H9 (cell line): Measurements from ENCODE around the gene FLVCR1. TPM values are rescaled to one million over a fixed set of nuclear protein-coding genes. Genes with fewer than 3 reads are reported as not detected.

ENCODE experiments used
- DNase-seq: peaks from one replicate; pipeline ENCODE4 v3.0.0-alpha.2; 2017
- H2AFZ ChIP-seq: one replicate; pipeline ENCODE4 v1.6.1; 2013; ENCODE audit warnings: mild to moderate bottlenecking, low read length, control low read depth, moderate library complexity
- H2AK5ac ChIP-seq: 2 replicates; pipeline ENCODE4 v1.6.1; 2013; ENCODE audit warnings: low read length, control low read depth, mixed read lengths; ENCODE audit not compliant: insufficient read length
- H2BK120ac ChIP-seq: one replicate; pipeline ENCODE4 v1.6.1; 2013; ENCODE audit warnings: low read depth, mild to moderate bottlenecking, low read length, control low read depth, inconsistent platforms; ENCODE audit not compliant: poor library complexity, severe bottlenecking
- H2BK12ac ChIP-seq: 2 replicates; pipeline ENCODE4 v1.6.1; 2013; ENCODE audit warnings: low read length, control low read depth, mixed read lengths, low read depth; ENCODE audit not compliant: insufficient read length
- H2BK15ac ChIP-seq: 2 replicates; pipeline ENCODE4 v1.6.1; 2013; ENCODE audit warnings: low read depth, low read length, control low read depth
- H2BK20ac ChIP-seq: one replicate; pipeline ENCODE4 v1.6.1; 2013; ENCODE audit warnings: low read depth, mild to moderate bottlenecking, low read length, control low read depth, inconsistent platforms; ENCODE audit not compliant: poor library complexity, severe bottlenecking
- H2BK5ac ChIP-seq: 2 replicates; pipeline ENCODE4 v1.6.1; 2013; ENCODE audit warnings: low read length, control low read depth, mixed read lengths; ENCODE audit not compliant: insufficient read length
- H3K14ac ChIP-seq: 2 replicates; pipeline ENCODE4 v1.6.1; 2013; ENCODE audit warnings: low read length, control low read depth; ENCODE audit not compliant: insufficient read depth
- H3K18ac ChIP-seq: 2 replicates; pipeline ENCODE4 v1.6.1; 2013; ENCODE audit warnings: low read depth, mild to moderate bottlenecking, mixed read lengths, low read length, control low read depth; ENCODE audit not compliant: insufficient read length
- H3K23ac ChIP-seq: 2 replicates; pipeline ENCODE4 v1.6.1; 2013; ENCODE audit warnings: low read length, control low read depth, mixed read lengths, low read depth; ENCODE audit not compliant: insufficient read length
- H3K23me2 ChIP-seq: 2 replicates; pipeline ENCODE4 v1.6.1; 2013; ENCODE audit warnings: low read depth, mild to moderate bottlenecking, mixed read lengths, low read length, control low read depth; ENCODE audit not compliant: insufficient read length, poor library complexity, severe bottlenecking
- H3K27ac ChIP-seq: 2 replicates; pipeline ENCODE4 v1.5.1; 2013; ENCODE audit warnings: low read length, control low read depth, mixed read lengths, low read depth; ENCODE audit not compliant: insufficient read length
- H3K27me3 ChIP-seq: 2 replicates; pipeline ENCODE4 v1.6.1; 2013; ENCODE audit warnings: low read length, control low read depth, inconsistent platforms; ENCODE audit not compliant: insufficient read depth
- H3K4ac ChIP-seq: 2 replicates; pipeline ENCODE4 v1.6.1; 2013; ENCODE audit warnings: low read depth, mild to moderate bottlenecking, control low read depth, inconsistent platforms, low read length, moderate library complexity
- H3K4me1 ChIP-seq: 2 replicates; pipeline ENCODE4 v1.6.1; 2013; ENCODE audit warnings: low read length, control low read depth, inconsistent platforms; ENCODE audit not compliant: insufficient read depth
- H3K4me2 ChIP-seq: 2 replicates; pipeline ENCODE4 v1.6.1; 2013; ENCODE audit warnings: low read length, control low read depth, mixed read lengths; ENCODE audit not compliant: insufficient read length, insufficient read depth
- H3K56ac ChIP-seq: 2 replicates; pipeline ENCODE4 v1.6.1; 2013; ENCODE audit warnings: low read depth, mild to moderate bottlenecking, mixed read lengths, low read length, control low read depth; ENCODE audit not compliant: insufficient read length
- H3K79me1 ChIP-seq: 2 replicates; pipeline ENCODE4 v1.6.1; 2013; ENCODE audit warnings: low read depth, mild to moderate bottlenecking, moderate library complexity, low read length, control low read depth, inconsistent platforms; ENCODE audit not compliant: insufficient read depth, poor library complexity, severe bottlenecking
- H3K79me2 ChIP-seq: 2 replicates; pipeline ENCODE4 v1.6.1; 2013; ENCODE audit warnings: low read length, control low read depth, inconsistent platforms; ENCODE audit not compliant: insufficient read depth
- H3K9ac ChIP-seq: 2 replicates; pipeline ENCODE4 v1.6.1; 2013; ENCODE audit warnings: low read length, control low read depth, mixed read lengths; ENCODE audit not compliant: insufficient read length; ENCODE audit errors: extremely low read depth
- H3K9me3 ChIP-seq: one replicate; pipeline ENCODE4 v1.6.1; 2013; ENCODE audit warnings: low read depth, low read length, inconsistent platforms; ENCODE audit not compliant: control insufficient read depth
- H3T11ph ChIP-seq: one replicate; pipeline ENCODE4 v1.6.1; 2013; ENCODE audit warnings: mild to moderate bottlenecking, low read length, control low read depth, inconsistent platforms
- H4K20me1 ChIP-seq: one replicate; pipeline ENCODE4 v1.6.1; 2013; ENCODE audit not compliant: control insufficient read depth, insufficient read length, insufficient read depth
- H4K5ac ChIP-seq: 2 replicates; pipeline ENCODE4 v1.6.1; 2013; ENCODE audit warnings: low read depth, mild to moderate bottlenecking, mixed read lengths, low read length, control low read depth; ENCODE audit not compliant: insufficient read length
- H4K8ac ChIP-seq: replicated peaks from 2 replicates; pipeline ENCODE4 v1.6.1; 2013; ENCODE audit warnings: low read length, control low read depth, mixed read lengths, low read depth; ENCODE audit not compliant: insufficient read length
- H4K91ac ChIP-seq: 2 replicates; pipeline ENCODE4 v1.6.1; 2013; ENCODE audit warnings: low read depth, mild to moderate bottlenecking, moderate library complexity, mixed read lengths, low read length, control low read depth; ENCODE audit not compliant: insufficient read length
- H3K27ac Mint-ChIP-seq, 3 experiments: 2 replicates in 2 of 3; 3 replicates in 1 of 3; pipeline ENCODE4 v1.8.0; 2020 to 2021; ENCODE audit warnings: mixed read lengths in 3 of 3, mild to moderate bottlenecking in 1 of 3, moderate library complexity in 1 of 3
- H3K27me3 Mint-ChIP-seq: 2 replicates; pipeline ENCODE4 v1.8.0; 2021; ENCODE audit warnings: low read depth, mild to moderate bottlenecking, moderate library complexity, mixed read lengths
- H3K36me3 Mint-ChIP-seq, 3 experiments: 2 replicates in 2 of 3; 3 replicates in 1 of 3; pipeline ENCODE4 v1.8.0; 2020 to 2021; ENCODE audit warnings: low read depth in 3 of 3, mixed read lengths in 3 of 3; ENCODE audit not compliant: insufficient read depth in 1 of 3
- H3K4me1 Mint-ChIP-seq, 2 experiments: 2 replicates each; pipeline ENCODE4 v1.8.0; 2020; ENCODE audit warnings: mixed read lengths in 2 of 2
- H3K4me3 Mint-ChIP-seq, 2 experiments: 2 replicates in 1 of 2; 3 replicates in 1 of 2; pipeline ENCODE4 v1.8.0; 2020 to 2021; ENCODE audit warnings: mild to moderate bottlenecking in 2 of 2, mixed read lengths in 2 of 2, moderate library complexity in 1 of 2
- H3K9me3 Mint-ChIP-seq, 2 experiments: 2 replicates in 1 of 2; 3 replicates in 1 of 2; pipeline ENCODE4 v1.8.0; 2020; ENCODE audit warnings: mild to moderate bottlenecking in 2 of 2, mixed read lengths in 2 of 2, moderate library complexity in 1 of 2
- CTCF ChIP-seq: fragments of 200-600 bp; sonication (generic); conservative IDR thresholded peaks from 3 replicates; pipeline ENCODE4 v1.8.0; 2021; ENCODE audit warnings: antibody characterized with exemption, mild to moderate bottlenecking
- WGBS: extraction: QIAGEN DNeasy Blood & Tissue Kit; methylation state at CpG from one replicate; pipeline ENCODE4 v1.1.7; 2013; ENCODE audit warnings: missing lambda C conversion rate, low lambda C conversion rate, mixed read lengths; ENCODE audit not compliant: insufficient read length; ENCODE audit errors: extremely low coverage; 5-methylcytosine and 5-hydroxymethylcytosine counted together
- total RNA-seq: library from RNA; stranded (reverse); gene quantifications from 2 replicates; pipeline ENCODE4 v1.2.1, GENCODE V29; 2021

The FLVCR1 gene
- total RNA-seq, 1 experiment from 2014 or later, result 55.2 TPM

- no peak overlapping the region for H2BK12ac ChIP-seq
- no peaks in the 10 kb centered on the region for H3K79me1 ChIP-seq
- no peak overlapping the region for H2BK15ac ChIP-seq
- H3K14ac ChIP-seq, result no peak overlapping the region
- H3K79me2 ChIP-seq, result no peaks in the 10 kb centered on the region
- no peaks in the 10 kb centered on the region for H3K27me3 ChIP-seq
- Mint-ChIP-seq H3K9me3 (peaks cover 3 to 6% of the 10 kb centered on the region in 2 experiments), H3K4me3 (no peak overlapping the region), H3K4me1 (peaks cover 5 to 6% of the 10 kb centered on the region in 2 experiments), H3K27ac (no peak overlapping the region; a peak in 1 of 7 replicates), H3K36me3 (peaks cover 3 to 8% (median 3%) of the 10 kb centered on the region in 3 experiments; a peak in 5 of 7 replicates), H3K27me3 (no peaks in the 10 kb centered on the region; the same call in 1 of the 2 replicates)
- H2BK120ac ChIP-seq, result no peak overlapping the region
- H3K56ac ChIP-seq, result no peak overlapping the region
- no CpG with 5 or more reads among the region's 5 CpGs for WGBS
- H3K18ac ChIP-seq, result no peak overlapping the region
- H2BK5ac ChIP-seq, result no peak overlapping the region
- no peak overlapping the region for H3K23ac ChIP-seq
- H4K91ac ChIP-seq, result no peak overlapping the region
- H3K27ac ChIP-seq, result no peak overlapping the region
- H3T11ph ChIP-seq, result no peak overlapping the region
- no peak overlapping the region for H2AFZ ChIP-seq
- no peak overlapping the region for H3K4ac ChIP-seq
- H4K5ac ChIP-seq, result no peak overlapping the region
- no peaks in the 10 kb centered on the region for H4K20me1 ChIP-seq
- DNase-seq, result no peak
- no peak overlapping the region for H3K4me2 ChIP-seq
- H2AK5ac ChIP-seq, result no peak overlapping the region
- no peaks in the 10 kb centered on the region for H3K9me3 ChIP-seq
- no peaks in the 10 kb centered on the region for H3K23me2 ChIP-seq
- no peak overlapping the region for H4K8ac ChIP-seq
- H2BK20ac ChIP-seq, result no peak overlapping the region
- H3K4me1 ChIP-seq, result no peaks in the 10 kb centered on the region
- no peak for TF ChIP-seq CTCF
- no peak overlapping the region for H3K9ac ChIP-seq
Observed at GRCh38 chr1:212819726-212820125, 38.3 kb upstream of the FLVCR1 start.
